Kidney glomerular epithelial cell (primary cell): ENCODE measurements around the gene FOXB2.

ENCODE experiments used
- DNase-seq: peaks from one replicate; lab custom pipeline; 2025; lab: John Stamatoyannopoulos, UW

FOXB2 gene

DNA sequence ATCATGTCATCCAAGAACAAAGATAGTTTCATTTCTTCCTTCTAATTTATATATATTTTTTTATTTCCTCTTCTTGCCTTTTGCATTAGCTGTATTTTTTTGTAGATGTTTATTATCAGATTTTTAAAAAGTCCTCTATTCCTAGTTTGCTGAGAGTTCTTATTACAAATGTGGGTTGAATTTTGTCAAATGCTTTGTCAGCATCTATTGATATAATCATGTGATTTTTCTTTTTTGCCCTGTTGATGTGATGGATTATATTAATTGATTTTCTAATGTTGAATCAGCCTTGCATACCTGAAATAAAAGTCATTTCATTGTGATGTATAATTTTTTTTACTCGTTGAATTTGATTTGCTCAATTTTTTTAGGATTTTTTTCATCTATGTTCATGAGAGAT, 46.9 kb downstream of the FOXB2 start:
- no peak for DNase-seq
